ENCODE measurements around the gene KCNK5. TPM values are rescaled to one million over a fixed set of nuclear protein-coding genes. Genes with fewer than 3 reads are reported as not detected.

Gene KCNK5
- polyA plus RNA-seq, 3 donors = 0.09 TPM; not detected in 2

DNA sequence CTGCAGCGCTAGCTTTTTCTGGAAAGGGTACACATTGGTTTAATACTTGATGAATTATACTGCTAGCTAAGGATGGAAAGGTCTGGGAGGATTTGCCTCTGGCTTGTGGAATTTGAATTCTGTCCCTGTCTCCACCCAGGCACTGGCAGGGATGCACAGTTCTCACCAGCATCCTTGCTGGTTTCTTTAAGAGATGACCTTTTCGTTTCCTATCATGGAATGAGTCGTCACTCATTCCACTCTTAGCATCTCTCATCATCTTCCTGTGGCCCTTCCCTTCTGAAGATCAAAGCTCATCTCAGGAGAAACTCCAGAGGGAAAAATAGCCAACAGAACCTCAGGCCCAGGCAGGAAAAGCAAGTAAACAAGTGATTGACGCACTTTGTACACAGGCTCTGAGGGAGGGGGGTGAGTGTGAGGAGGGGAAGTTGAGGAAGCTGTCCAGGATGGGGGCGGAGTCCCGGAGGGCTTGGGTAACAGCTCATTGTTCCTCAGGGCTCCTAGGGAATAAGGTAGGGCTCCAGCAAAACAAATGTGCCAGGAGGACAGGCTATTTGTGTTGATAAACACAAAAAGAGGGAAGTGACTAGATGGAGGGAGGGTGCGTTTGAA, 88.6 kb downstream of the KCNK5 start:
- no peaks in the 10 kb centered on the region for H3K4me1 Mint-ChIP-seq
- TF ChIP-seq, protein P1, sequence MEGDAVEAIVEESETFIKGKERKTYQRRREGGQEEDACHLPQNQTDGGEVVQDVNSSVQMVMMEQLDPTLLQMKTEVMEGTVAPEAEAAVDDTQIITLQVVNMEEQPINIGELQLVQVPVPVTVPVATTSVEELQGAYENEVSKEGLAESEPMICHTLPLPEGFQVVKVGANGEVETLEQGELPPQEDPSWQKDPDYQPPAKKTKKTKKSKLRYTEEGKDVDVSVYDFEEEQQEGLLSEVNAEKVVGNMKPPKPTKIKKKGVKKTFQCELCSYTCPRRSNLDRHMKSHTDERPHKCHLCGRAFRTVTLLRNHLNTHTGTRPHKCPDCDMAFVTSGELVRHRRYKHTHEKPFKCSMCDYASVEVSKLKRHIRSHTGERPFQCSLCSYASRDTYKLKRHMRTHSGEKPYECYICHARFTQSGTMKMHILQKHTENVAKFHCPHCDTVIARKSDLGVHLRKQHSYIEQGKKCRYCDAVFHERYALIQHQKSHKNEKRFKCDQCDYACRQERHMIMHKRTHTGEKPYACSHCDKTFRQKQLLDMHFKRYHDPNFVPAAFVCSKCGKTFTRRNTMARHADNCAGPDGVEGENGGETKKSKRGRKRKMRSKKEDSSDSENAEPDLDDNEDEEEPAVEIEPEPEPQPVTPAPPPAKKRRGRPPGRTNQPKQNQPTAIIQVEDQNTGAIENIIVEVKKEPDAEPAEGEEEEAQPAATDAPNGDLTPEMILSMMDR (IDR thresholded peaks at IDR 0.05) = no peak
- DNase-seq = no peak
- no peaks in the 10 kb centered on the region for H3K36me3 Mint-ChIP-seq
- no peak overlapping the region for H3K4me2 ChIP-seq (replicated peaks; ENCODE audit: extremely low read depth, low read length, poor library complexity, severe bottlenecking)
- no peaks in the 10 kb centered on the region for H3K79me2 ChIP-seq (ENCODE audit: insufficient read depth, low read length)
- WGBS (ENCODE audit: insufficient coverage) = 40% methylated on average over 7 of the region's 7 CpGs
- intact Hi-C loops (cut with micrococcal nuclease) = no loop called here
- H3K9ac ChIP-seq (ENCODE audit: insufficient read depth, low read length, poor library complexity, severe bottlenecking) = no peak overlapping the region
- peaks cover 7 to 22% (median 10%) of the 10 kb centered on the region in 3 donors for H3K27me3 Mint-ChIP-seq (ENCODE audit: low read depth in 3 of 3)
- H3K36me3 ChIP-seq (replicated peaks in 1 of 2; ENCODE audit: control insufficient read depth in 1 of 2, insufficient read depth in 2 of 2, low read length in 2 of 2) = no peaks in the 10 kb centered on the region
- H2AFZ ChIP-seq (ENCODE audit: insufficient read depth, low read depth, low read length, poor library complexity, severe bottlenecking) = no peak overlapping the region
- no peaks in the 10 kb centered on the region for H3K4me1 ChIP-seq (ENCODE audit: control insufficient read depth in 1 of 2, insufficient read depth in 2 of 2, low read length in 2 of 2)
- H3K27ac Mint-ChIP-seq = no peak overlapping the region
- no peak overlapping the region for H3K27ac ChIP-seq (ENCODE audit: low read depth in 1 of 2, low read length in 2 of 2)
- no peaks in the 10 kb centered on the region for H3K9me3 ChIP-seq (replicated peaks in 1 of 2; ENCODE audit: control insufficient read depth in 1 of 2, insufficient read depth in 1 of 2, low read length in 2 of 2)
- peaks cover 0 to 19% (median 1%) of the 10 kb centered on the region in 7 donors for H3K9me3 Mint-ChIP-seq
- H3K27me3 ChIP-seq (ENCODE audit: control insufficient read depth in 2 of 2, insufficient read depth in 2 of 2, low read length in 2 of 2) = peaks cover 0 to 2% of the 10 kb centered on the region in 2 donors
- peak overlapping the region in 1 of 2 donors; percentile 6 for H3K4me3 Mint-ChIP-seq
- H4K20me1 ChIP-seq (ENCODE audit: insufficient read depth, low read length) = no peaks in the 10 kb centered on the region
- H3K4me3 ChIP-seq (replicated peaks in 1 of 3; ENCODE audit: low read depth in 2 of 3, low read length in 3 of 3) = no peak overlapping the region

Other genes with a start within 250 kb of the KCNK5 start
- gene GLP1R, start 180.7 kb downstream of the KCNK5 start, polyA plus RNA-seq = not detected
- 10 to 100 TPM in 2 of 3 donors, 1 to 10 TPM in 1; 4.3 to 15.5 (median 12.0) TPM for gene SAYSD1, start 114.3 kb downstream of the KCNK5 start, polyA plus RNA-seq
- gene KCNK17, start 84.9 kb upstream of the KCNK5 start, polyA plus RNA-seq = not detected
- not detected for gene KCNK16, start 93.2 kb upstream of the KCNK5 start, polyA plus RNA-seq